T-helper 2 cell treated with Interferon-gamma antibody and Interleukin-4, amounts not matched to agents 100 ng/mL and 5 ng/mL, for 36 hours (primary cell): ENCODE data around the gene AKR7A2. TPM values are rescaled to one million over a fixed set of nuclear protein-coding genes. Genes with fewer than 3 reads are reported as not detected.

Experiments used
- intact Hi-C: fragments of 100-400 bp; cut with micrococcal nuclease; formaldehyde crosslinking; loops from one replicate; pipeline ENCODE4 v1.15.1; 2023
- total RNA-seq: library from RNA; stranded (reverse); gene quantifications from 2 replicates; pipeline ENCODE4 v1.2.3, GENCODE V29; 2022

Gene AKR7A2
- total RNA-seq, 1 donor from 2014 or later: 34.1 TPM

DNA sequence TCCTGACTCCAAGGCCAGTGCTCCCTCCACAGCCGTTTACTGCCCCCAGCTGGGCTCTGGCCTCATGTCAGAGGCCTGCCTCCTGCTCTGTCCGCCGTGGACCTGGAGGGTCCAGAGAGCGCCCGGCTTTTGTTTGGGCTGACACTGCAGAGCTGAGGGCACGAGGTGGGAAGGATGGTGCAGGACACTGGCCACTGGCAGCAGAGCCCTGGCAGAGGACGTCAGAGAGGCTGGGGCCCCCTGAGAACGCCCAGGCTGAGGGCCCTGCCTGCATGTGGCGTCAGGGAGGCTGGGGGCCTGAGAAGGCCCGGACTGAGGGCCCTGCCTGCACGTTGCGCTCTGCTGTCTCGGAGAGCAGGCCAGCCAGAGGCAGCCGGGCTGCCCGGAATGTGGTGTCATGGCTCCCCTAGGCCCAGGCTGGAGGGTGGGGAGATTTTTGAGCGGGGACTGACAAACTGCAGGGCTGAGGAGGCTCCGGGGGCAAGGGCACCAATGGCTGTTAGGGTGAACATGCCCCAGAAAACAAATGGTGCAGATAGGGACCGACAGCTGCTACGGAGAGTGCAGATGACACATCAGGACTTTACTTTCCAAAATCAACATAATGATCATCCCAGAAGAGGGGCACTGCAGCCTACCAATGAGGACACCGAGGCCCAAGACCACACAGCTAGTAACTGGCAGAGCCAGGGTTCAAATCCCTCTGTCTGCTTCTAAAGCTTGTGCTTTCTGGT, 31.8 kb upstream of the AKR7A2 start:
- intact Hi-C loops: loop anchor here (2.0 to 5.0 kb wide), 2 partner anchors 239 to 309 kb away; no protein-coding TSS in a partner anchor

- intact Hi-C loops: loop anchor here (5.0 kb wide), 1 partner anchor 309 kb away; no protein-coding TSS in a partner anchor
Measured at GRCh38 chr1:19342894-19343616, 31.1 kb upstream of the AKR7A2 start.

DNA sequence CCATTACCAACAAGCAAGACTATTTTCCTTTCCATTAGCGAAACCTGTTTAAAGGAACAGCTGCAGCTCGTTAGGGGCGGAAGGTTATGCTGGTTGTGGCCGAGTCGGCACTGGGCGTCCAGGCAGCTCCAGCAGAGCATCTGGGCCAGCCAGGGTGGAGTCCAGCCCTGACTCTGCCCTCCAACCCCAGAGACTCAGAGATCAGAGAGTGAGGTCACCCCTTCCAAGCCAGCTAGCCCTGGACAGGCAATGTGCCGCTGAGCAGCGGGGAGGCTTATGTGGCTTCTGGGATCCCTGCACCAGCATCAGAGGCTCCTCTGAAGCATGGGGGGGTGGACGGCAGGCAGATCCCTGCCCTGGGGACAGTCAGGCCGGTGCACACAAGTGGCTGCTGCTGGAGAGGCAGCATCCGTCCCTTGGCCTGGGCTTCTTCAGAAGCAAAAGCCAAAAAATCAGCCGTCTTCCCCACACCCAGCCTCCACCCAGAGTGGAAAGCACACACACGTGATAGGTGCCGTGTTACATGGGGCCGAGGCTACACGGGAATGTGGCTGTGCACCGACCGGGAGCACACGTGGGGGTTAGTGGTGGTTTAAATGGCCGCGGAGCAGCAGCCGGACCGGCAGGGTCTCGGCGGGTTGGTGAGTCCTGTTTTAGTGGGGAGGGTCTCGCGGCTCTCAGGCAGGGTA, 30.3 kb upstream of the AKR7A2 start:
- intact Hi-C loops: loop anchor here (5.0 kb wide), 1 partner anchor 310 kb away; no protein-coding TSS in a partner anchor

- intact Hi-C loops: loop anchor here (5.0 kb wide), 1 partner anchor 311 kb away; no protein-coding TSS in a partner anchor
Measured at GRCh38 chr1:19341201-19342061, 29.5 kb upstream of the AKR7A2 start.

- intact Hi-C loops: loop anchor here (5.0 kb wide), 1 partner anchor 312 kb away; no protein-coding TSS in a partner anchor
Measured at GRCh38 chr1:19340387-19340937, 28.5 kb upstream of the AKR7A2 start.

- intact Hi-C loops: no loop called here
Measured at GRCh38 chr1:19339214-19339861, 27.4 kb upstream of the AKR7A2 start.

DNA sequence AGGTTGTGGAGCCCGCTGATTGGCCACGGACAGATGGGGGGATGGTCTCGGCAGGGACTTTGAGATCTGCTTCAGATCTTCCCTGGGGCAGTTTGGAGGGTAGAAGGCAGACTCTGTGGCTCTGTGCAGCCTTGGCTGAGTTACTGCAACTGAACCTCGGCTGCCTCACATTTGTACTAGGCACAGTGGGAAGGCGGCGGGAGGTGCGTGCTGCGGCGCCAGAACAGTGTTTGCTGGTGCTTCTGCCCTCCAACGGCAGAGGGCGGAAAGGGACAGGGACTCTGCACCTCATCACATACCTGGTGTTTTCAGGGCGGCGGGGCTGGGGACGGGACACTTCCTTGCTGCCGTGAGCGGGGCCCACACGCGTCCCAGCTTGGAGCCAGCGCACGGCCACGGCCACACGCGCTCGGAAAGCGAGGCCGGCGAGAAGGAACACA, 26.4 kb upstream of the AKR7A2 start:
- intact Hi-C loops: no loop called here

GRCh38 chr1:19337289-19337688, 25.3 kb upstream of the AKR7A2 start:
- intact Hi-C loops: no loop called here

DNA sequence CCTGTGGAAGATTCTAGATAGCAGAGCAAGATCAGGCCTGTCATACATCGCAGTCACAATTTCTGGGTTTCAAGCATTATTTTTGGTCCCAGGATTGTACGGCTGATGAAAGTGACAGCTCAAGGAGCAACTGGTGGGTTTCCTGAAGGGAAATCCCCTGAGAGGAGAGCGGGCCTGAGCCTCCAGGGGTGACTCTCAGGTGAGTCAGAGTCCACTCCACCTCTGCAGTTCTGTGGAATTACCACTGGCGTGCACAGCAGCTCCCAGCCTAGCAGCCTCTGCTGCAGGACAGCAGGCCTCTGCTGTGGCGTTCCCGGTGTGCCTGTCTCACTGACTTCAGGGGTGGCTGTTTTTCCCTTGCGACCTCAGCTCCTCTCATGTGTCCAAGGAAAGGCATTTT, 24.6 kb upstream of the AKR7A2 start:
- intact Hi-C loops: no loop called here

- intact Hi-C loops: no loop called here
Measured at GRCh38 chr1:19333587-19334354, 21.8 kb upstream of the AKR7A2 start.

- intact Hi-C loops: no loop called here
Measured at GRCh38 chr1:19332832-19333231, 20.9 kb upstream of the AKR7A2 start.

DNA sequence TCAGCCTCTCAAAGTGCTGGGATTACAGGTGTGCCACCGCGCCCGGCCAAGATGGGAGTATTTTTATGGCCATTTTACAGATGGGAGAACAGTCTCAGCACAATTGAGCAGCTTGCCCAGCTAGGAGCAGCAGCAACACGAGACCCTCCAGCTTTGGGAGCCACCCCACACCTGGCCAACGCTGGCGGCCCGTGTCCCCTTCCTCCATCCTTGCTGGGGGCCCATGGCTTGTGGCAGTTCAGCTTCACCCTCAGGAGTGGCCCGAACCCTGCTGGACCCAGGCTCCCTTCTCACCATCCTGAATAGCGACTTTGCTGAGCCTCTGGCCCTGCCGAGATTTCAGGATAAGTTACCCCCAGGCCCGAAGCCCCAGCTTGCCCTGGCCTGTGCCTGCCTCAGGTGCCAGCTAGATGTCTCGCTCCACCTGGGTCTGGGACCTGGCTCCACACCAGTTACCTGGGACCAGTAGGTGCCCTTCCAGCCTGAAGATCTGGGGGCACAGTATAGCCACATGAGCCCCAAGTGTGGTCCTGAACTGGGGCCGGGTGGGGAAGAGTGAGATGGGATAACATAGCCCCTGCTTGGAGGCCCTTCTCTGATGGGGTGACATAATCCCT, 19.4 kb upstream of the AKR7A2 start:
- intact Hi-C loops: no loop called here

GRCh38 chr1:19330449-19331135, 18.6 kb upstream of the AKR7A2 start:
- intact Hi-C loops: no loop called here

DNA sequence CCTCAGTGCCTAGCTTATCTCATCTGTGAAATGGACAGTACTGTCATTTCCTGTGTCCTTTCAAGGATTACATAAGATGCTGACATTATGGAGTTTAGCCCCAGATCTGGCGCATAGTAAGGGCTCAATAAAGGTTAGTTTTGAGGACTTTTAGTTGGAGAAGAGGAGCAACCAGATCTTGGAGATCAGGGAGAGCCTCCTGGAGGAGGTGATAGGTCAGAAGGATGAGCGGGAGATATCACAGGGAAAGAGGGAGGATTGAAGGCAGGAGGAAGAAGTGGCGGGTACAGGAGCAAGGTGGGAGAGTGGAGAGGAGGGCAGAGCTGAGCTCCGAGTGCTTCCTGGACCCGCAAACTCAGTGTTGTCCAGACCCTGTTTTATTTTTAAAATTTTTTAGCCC, 17.7 kb upstream of the AKR7A2 start:
- intact Hi-C loops: no loop called here

DNA sequence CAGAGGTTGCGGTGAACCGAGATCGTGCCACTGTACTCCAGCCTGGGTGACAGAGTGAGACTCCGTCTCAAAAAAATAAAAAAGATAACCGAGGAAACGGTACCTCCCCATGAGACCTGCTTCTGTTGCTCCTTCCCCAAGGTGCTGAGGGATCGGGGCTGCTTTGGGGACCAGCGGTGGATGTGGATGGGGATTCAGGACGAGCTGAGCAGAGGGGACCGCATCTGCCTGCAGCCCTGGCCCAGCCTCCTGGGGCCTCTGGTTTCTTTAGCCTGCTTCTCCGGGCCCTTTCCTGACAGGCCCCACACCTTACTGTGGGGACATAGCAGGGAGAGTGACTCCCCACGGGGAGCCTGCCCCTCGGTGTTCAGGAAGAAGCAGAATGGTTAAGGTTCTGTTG, 17.2 kb upstream of the AKR7A2 start:
- intact Hi-C loops: no loop called here

GRCh38 chr1:19328486-19328885, 16.5 kb upstream of the AKR7A2 start:
- intact Hi-C loops: no loop called here

DNA sequence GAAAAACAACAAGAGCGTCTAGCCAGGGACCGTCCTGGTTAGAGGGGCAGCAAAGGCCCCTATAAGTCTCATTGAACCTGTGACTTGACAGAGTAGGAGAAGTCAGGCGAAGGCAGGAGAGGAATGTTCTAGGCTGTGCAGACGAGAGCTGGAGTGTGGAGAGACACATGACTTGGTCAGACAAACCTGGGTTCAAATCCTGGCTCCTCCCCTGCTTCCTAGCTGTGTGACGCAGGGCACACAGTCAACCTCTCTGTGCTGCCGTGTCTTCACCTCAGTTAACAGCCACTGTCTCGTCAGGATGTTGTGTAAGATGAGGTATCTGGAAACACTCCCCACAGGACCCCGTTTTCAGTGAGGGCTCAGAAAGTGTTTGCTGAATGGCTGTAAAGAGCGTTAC, 15.8 kb upstream of the AKR7A2 start:
- intact Hi-C loops: no loop called here

- intact Hi-C loops: no loop called here
Measured at GRCh38 chr1:19327301-19327700, 15.4 kb upstream of the AKR7A2 start.
